GM08714 (cell line): ENCODE data around the gene CNGB1.

ENCODE experiments used
- H3K4me3 ChIP-seq: fragments of 200-500 bp; sonication (Bioruptor generic); 2 replicates; pipeline ENCODE4 v1.5.1; 2014; ENCODE audit warnings: mild to moderate bottlenecking, low read length, inconsistent platforms
- ZNF274 ChIP-seq: IDR thresholded peaks from 2 replicates; pipeline ENCODE4 v1.6.1; 2012; ENCODE audit warnings: mild to moderate bottlenecking, low read depth, low read length

CNGB1 gene

DNA sequence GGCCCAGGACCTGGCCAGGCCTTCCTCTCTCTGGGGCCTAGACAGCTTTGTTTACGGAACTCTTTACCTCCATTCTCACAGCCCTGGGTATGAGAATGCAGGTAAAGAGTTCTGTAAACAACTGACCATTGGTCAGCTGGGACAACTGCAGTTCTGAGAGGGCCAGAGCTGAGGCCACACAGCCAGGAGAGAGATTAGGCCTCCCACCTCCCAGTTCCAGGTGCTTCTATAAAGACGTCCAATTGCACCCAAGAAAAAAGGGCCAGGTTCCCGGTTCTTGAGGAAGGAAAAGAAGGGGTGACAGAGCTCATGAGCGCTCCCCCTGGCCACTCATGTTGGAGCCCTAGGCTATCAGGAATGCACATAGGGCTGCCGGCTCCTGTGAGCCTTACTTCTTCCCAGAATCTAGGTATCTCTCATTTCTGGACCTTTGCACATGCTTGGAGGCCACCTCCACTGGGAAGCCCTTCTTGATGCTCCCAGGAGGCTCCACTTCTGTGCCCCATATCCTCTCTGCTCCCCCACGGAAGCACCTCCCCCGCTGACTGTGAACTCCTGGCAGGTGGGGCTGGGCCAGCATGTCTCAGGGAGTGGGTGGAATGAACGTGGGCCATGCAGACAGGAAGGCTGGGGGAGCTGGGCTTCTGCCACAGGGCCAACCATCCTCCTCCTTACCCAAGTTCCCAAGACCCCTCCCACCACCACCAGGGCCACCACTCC lies 13.1 kb downstream of the CNGB1 start:
- H3K4me3 ChIP-seq: no peak overlapping the region
- no peak for TF ChIP-seq ZNF274

DNA sequence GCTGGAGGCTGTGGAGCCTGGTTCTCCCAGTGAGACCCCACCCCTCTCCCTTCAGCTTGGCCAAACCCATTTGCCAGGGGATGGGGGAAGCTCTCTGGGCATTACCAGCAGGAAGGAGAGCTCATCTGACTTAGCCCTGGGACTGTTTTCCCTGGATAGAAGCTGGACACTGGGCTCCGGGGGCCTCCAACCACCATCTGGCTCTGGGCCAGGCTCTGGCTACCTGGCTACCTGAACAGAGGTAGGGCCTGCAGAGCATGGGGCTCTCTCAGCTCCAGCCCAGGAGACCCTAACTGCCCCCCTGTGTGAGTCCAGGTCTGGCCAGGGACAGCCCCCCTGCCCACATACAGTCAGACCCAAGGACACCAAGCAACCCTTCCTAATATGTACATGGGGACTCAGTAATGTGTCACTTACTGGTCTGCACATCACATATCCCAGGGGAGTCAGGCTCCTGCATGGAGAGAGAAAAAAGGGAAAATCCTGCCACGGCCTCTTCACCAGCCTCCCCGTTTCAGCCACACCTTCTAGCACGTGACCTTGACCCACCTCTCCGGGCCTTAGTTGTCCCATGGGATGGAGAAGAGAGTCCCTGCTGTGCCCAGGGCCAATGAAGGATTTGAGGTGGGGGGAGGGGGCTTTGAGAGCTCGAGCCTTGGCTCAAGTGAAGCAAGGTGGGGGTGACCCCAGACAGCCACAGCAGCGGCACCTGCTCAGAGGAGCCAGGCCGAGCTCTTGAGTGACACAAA lies 13.8 kb downstream of the CNGB1 start:
- TF ChIP-seq ZNF274: no peak
- no peak overlapping the region for H3K4me3 ChIP-seq

DNA sequence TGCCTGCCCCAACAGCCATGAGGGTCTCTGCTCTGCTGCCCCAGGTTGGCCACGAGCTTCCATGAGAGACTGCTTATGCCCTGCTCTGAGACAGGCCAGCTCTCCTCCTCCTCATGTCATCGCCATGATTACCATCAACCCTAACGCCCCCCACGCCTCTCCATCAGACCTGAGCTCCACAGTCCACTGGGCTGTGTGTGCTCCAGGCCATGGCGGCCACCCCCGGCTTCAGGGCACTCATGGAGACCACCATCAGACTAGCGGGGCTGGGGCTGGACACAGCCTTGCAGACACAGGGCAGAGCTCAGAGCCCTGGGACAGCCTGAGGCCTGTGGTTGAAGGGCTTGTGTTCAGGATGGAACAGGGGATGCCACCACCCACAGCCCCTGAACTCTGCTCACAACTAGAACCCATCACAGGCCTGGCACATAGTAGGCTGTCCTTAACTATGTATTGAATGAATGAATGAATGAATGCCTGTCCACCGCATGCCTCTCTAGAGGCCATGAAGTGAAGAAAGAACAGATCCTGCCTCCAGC lies 14.6 kb downstream of the CNGB1 start:
- TF ChIP-seq ZNF274: no peak
- H3K4me3 ChIP-seq: no peak overlapping the region

- H3K4me3 ChIP-seq: no peak overlapping the region
- no peak for TF ChIP-seq ZNF274
Measured at GRCh38 chr16:57955572-57956188, 15.2 kb downstream of the CNGB1 start.

GRCh38 chr16:57953857-57954256 lies 17.1 kb downstream of the CNGB1 start:
- TF ChIP-seq ZNF274: no peak
- no peak overlapping the region for H3K4me3 ChIP-seq

GRCh38 chr16:57952909-57953308 lies 18.0 kb downstream of the CNGB1 start:
- no peak for TF ChIP-seq ZNF274
- H3K4me3 ChIP-seq: no peak overlapping the region

GRCh38 chr16:57951204-57951960 lies 19.5 kb downstream of the CNGB1 start:
- no peak overlapping the region for H3K4me3 ChIP-seq
- TF ChIP-seq ZNF274: no peak

GRCh38 chr16:57950382-57950781 lies 20.5 kb downstream of the CNGB1 start:
- H3K4me3 ChIP-seq: no peak overlapping the region
- TF ChIP-seq ZNF274: no peak

- no peak overlapping the region for H3K4me3 ChIP-seq
Measured at GRCh38 chr16:57949595-57950238, 21.2 kb downstream of the CNGB1 start.

GRCh38 chr16:57949013-57949412 lies 21.9 kb downstream of the CNGB1 start:
- H3K4me3 ChIP-seq: no peak overlapping the region
- no peak for TF ChIP-seq ZNF274

More at GRCh38 chr16:57949595-57950238, 21.2 kb downstream of the CNGB1 start:
- TF ChIP-seq ZNF274: no peak

DNA sequence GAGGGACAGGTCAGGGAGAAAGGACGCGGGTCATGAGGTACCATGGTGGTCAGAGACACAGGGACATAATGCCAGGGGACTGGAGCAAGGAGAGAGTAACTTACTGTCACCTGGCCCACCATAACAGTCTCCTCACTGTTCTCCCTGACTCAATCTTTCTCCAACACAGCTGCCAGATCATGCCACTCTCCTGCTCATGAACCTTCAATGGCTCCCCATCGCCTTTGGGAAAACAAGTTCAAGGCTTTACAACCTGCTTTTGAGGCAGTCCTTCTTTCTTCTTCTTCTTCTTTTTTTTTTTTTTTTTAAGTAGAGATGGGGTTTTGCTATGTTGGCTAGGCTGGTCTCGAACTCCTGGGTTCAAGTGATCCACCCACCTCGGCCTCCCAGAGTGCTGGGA lies 22.9 kb downstream of the CNGB1 start:
- H3K4me3 ChIP-seq: no peak overlapping the region
- TF ChIP-seq ZNF274: no peak

GRCh38 chr16:57947261-57947660 lies 23.7 kb downstream of the CNGB1 start:
- no peak for TF ChIP-seq ZNF274
- no peak overlapping the region for H3K4me3 ChIP-seq

GRCh38 chr16:57946181-57946801 lies 24.6 kb downstream of the CNGB1 start:
- H3K4me3 ChIP-seq: no peak overlapping the region
- TF ChIP-seq ZNF274: no peak
